ENCODE data around the gene PSMC3.
A peak's percentile ranks its signal among the peaks of the same experiment; 100 is the strongest.

The PSMC3 gene

DNA sequence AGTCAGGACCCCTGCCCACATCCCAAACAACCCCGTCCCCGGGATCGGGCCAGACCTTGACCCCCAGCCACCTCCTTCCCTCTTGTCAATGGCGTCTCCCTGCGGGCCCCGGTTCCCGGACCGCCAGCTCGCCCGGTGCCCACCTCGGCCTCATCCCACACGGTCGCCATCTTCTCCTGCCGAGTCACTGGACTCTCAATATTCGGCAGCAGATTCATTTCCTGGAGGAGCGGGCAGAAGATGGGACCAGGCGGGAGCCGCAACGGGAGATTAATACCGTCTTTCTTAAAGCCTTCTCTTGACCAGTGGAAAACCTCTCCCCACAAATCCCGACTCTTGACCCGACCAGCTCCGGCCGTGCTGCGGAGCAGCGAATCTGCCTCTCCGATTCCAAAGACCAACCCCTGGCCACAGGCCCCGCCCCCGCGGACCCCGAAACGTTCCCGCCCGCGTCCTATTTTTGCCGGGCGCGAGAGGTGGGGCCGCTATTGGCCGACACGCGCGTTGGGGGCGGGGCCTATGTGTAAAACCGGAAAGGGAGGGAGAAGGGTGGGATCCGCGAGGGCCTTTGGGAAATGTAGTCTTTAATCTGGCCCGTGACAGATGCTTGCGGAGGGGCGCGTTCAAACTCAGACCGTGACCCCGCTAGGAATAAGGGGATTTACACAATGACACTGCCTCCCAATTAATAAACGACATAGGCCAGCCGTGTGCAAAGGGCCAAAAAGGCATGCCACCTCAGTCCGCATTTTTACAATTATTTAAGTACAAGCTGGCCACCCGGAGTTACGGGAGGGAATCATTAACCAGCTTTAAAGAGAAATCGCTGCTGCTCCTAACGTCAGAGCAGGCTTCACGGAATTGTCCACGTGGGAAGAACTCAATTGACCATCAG lies at the start of gene PSMC3:
TSS of gene PSMC3 (minus strand) at position 378 of the 895 bp plus-strand sequence. CDS start at position 218, 160 bp downstream.
- peak; percentile 95 for DNase-seq

DNA sequence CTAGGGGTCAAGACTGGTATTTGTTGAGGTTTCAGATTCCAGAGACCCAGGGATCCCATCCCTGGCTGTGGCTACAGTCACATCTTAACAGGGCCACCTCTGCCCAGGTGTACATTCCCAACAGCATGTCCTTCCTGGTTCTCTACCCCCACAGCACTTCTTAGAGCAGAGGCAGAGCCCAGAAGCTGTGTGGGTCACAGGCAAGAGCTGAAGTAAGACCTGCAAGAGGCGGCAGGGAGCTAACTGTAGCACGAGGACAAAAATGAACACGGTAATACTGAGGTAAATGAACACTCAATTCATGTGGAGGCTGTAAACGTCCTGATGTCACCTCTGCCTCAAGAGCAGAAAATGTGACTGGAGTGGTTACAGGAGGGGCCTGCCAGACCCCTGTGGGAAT lies 44.4 kb upstream of the PSMC3 start:
- DNase-seq: no peak

DNA sequence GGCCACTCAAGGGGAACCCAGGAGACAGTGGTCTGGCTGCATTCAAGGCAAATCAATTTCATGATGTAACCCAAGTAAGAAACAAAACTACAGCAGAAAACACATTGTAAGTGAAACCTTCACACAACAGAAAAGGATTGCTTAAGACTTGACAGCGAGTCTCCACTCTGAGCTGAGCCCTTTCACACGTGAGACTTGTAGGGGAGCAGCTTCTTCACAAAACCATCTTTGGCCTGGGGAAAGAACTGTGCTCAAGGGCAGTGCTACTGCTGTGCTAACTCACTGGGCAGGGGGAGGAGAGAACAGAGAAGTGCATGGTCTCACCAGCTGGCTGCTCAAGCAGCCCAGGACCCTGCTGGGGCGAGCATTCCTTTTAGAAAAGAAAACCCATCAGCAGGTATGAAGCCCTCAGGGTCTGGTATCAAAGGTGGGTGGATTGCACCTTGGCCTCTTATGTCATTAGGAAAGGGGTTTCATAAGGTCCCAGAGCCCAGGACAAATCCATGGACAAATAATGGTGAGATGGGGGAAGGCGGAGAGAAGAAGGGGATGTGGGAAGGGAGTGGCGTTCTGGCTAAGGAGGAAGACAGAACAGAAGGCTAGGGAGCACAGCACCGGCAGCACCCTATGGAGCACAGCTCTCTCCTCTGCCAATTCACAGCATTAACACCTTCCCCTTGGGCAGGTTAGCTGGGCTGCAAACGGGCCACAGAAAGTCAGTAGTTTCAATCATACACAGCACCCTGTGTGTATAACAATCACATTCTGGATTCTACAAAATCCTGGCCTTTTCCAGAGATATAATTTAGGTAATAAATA lies 43.3 kb upstream of the PSMC3 start:
- DNase-seq: no peak

DNA sequence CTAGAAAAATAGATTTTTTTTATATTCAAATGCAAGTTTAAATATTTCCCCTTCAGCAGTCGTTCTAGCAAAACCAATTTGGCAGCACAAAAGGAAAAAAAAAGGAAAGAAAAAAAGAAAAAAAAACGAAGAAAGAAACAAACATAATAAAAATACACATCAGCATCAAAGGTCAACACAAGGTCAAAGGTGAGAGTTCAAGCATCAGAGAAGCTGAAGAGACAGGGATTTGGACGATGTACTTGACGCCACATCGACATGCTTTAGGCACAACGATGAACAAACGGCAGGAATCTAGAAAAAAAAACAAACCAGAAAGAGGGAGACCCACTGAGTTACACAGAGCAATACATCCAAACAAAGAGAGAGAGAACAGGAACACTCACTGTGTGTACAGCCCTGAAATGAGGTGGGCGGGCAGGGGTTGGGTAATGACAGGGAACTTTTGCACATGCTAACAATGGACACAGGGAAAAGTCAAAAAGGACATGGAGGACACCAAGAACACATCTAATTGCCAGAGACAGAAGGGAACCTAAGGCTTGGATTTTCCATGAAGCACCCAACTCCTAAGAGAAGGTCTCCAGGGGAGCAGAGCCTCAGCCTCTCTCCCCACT lies 42.5 kb upstream of the PSMC3 start:
- peak; percentile 19 for DNase-seq

DNA sequence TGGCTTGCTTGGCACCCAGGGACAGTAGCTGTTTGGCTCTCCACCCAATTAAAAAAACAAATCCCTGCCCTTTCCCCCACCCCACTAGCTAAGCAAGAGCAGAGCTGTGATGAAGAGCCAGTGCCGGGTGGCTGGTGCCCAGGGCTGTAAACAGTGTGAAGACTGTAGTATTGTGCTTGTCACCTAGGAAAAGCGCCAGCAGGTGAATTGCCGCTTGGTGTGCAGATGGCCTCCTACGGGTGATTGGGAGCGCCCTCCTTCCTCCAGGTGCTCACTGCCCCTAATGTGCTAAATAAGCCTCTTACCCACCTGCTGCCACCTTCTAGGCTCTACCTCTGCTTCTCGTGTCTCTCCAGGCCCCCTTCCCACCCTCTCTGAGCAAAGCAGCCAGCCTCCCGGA lies 41.1 kb upstream of the PSMC3 start:
- DNase-seq: peak; percentile 99

DNA sequence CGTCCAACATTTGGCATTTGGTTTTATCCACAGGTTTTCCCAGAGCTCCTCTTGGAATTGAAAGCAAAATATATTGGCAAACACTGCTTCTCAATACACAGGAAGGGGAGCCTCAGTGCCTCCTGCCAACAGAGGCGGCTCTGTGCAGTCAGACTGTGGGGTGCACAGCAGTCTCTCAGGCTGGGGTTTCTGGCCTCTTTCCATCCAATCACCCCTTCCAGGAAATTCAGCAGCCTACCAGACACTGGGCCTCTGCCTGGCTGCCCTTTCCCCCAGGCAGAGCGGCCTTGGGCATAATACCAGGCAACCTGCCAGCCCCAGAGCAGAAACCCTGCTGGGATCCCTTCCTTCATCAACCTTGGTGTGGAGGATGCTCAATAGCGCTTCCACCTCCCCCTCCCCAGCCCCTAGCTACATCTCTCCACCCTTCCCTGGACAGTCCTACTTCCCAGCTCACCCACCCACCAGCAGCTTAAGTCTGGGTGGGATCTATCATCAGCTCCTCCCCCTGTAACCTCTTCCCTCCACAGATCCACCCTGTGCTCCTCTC lies 40.5 kb upstream of the PSMC3 start:
- peak; percentile 91 for DNase-seq

DNA sequence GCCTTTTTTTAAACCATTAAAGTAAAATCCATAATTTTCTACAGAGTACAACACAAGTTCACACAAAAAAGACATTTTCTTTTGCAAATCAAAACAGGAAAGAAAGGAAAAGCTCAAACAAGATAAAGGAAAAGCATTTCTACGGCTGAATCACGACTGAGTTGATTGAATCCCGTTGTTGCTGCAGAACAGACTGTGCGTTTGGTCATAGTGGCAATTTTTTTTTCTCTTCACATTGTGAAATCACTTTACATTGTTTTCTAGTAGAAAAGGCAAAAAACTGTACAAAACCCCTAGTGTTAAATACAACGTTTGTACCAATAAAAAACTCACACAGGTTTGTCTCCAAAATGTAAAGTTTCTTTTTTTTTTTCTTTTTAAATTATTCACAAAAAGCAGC lies 40.0 kb upstream of the PSMC3 start:
- DNase-seq: peak; percentile 38

DNA sequence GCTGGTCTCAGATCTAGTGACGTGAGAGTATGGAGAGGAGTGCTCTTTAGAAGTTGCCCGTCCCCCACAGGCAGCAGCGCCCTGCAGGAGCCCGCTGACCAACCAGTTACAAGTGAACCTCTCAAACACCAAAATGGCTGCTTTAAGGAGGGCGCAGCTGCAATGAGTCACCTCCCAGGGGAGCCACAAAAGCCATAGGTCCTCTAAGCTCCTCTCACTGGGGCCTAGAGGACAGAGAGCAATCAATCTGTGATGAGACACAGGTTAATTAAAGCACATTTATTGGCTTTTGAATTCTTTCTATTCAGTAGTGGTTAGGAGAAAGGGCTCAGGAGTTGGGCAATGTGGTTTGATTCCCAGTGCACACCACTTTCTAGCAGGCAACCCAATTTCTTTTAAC lies 38.2 kb upstream of the PSMC3 start:
- DNase-seq: peak; percentile 68

DNA sequence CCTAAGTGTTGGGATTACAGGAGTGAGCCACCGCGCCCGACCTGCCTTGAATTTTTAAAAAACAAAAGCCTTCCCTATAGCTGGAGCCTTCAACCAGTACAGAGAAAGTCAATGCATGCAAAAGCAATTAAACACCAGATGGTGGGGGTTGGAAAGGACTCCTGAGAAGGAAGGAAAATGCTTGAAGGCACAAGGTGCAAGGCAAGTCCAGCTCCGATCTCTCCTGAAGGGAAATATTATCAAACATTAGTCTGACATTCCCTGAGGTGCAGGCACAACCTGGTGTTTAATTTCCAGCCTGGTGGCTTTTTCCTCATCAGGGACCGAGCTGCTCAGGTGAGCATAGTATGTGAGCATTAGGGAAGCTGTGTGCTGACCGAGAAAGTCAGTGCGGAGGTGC lies 35.6 kb upstream of the PSMC3 start:
- DNase-seq: peak; percentile 76

DNA sequence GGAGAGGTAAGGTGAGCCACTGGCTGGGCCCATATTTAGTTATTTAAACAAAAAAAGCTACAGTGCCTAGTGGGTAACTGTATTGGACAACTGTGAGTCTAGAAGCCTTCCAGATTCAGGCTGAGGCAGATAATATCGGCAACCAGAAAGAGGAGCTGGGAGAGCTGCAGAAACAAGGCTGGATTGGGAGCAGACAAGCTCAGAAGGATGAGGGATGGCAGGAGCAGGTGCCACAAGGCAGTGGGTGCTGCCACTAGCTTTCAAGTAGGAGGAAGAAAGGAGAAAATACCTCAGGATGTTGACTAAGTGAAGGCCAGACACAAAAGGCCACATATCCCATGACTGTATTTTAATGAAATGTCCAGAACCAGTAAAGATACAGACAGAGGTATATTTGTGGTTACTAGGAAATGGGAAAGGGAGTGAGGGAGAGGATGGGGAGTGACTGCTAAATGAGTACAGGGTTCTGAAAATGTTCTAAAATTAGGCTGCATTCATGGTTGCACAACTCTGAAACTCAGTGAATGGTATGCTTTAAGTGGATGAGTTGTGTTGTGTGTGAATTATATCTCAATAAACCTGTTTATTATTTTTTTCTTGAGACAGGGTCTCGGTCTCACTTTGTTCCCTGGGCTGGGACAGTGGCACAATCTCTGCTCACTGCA lies 34.5 kb upstream of the PSMC3 start:
- DNase-seq: no peak

DNA sequence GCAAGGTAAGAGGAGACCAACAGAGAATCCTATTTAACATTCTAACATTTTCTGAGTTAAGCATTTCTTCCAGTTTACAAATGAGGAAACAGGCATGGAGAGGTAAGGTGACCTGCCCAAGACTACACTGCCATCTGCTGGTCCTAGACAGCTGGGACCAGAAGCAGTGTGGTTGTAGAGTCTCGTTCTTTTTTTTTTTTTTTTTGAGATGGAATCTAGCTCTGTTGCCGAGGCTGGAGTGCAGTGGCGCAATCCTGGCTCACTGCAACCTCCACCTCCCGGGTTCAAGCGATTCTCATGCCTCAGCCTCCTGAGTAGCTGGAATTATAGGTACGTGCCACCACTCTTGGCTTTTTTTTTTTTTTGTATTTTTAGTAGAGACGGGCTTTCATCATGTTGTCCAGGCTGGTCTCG lies 28.0 kb upstream of the PSMC3 start:
- peak; percentile 87 for DNase-seq

DNA sequence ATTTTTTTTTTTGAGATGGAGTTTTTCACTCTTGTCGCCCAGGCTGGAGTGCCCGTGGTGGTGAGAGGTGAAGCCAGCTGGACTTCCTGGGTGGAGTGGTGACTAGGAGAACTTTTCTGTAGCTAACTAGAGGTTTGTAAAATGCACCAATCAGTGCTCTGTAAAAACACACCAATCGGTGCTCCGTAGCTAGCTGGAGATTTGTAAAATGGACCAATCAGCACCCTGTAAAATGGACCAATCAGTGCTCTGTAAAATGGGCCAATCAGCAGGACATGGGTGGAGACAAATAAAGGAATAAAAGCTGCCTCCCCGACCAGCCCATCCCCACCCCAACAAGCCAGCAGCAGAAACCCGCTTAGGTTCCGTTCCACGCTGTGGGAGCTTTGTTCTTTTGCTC lies 27.1 kb upstream of the PSMC3 start:
- DNase-seq: no peak

DNA sequence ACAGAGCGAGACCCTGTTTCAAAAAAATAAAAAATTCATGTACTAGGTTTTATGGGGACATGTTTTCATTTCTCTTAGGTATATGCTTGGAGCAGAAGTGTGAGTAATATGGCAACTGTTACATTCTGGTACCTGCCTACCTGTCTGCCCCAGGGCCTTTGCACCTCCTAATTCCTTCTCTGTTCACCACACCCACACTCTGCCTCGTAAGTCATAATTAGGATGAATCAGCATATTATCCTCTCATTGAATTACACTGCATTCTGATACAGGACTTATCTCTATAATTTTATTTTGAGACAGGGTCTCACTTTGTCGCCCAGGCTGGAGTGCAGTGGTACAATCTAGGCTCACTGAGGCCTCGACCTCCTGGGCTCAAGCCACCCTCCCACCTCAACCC lies 25.8 kb upstream of the PSMC3 start:
- DNase-seq: no peak

DNA sequence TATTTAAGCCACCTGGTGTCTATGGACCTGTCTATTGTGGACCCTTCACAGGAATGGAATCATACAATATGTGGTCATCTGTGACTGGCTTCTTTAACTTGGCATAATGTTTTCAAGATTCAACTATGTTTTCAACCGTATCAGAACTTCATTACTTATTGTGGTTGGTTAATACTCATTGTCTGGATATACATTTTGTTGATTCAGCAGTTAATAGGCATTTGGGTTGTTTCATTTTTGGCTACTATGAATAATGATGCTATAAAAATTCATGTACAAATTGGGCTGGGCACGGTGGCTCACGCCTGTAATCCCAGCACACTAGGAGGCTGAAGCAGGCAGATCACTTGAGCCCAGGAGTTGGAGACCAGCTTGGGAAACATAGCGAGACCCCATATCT lies 25.2 kb upstream of the PSMC3 start:
- no peak for DNase-seq

DNA sequence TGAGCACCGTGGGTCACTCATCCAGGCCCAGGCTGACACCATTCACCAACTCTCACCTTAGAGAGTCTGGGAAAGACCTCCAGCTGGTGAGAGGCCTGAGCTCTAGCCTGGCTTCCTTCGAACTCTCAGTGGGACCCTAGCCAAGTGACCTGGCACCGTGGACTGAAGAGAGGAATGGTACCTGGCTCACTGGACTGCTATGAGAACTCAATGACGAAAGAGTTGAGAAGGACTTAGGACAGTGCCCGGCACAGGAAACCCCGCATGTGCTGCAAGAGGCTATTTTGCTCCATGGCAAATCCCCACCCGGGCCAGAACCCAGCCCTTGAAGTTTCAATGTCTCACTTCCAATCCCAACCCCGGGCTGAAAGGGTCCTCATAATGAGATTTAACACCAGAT lies 23.3 kb upstream of the PSMC3 start:
- DNase-seq: no peak

DNA sequence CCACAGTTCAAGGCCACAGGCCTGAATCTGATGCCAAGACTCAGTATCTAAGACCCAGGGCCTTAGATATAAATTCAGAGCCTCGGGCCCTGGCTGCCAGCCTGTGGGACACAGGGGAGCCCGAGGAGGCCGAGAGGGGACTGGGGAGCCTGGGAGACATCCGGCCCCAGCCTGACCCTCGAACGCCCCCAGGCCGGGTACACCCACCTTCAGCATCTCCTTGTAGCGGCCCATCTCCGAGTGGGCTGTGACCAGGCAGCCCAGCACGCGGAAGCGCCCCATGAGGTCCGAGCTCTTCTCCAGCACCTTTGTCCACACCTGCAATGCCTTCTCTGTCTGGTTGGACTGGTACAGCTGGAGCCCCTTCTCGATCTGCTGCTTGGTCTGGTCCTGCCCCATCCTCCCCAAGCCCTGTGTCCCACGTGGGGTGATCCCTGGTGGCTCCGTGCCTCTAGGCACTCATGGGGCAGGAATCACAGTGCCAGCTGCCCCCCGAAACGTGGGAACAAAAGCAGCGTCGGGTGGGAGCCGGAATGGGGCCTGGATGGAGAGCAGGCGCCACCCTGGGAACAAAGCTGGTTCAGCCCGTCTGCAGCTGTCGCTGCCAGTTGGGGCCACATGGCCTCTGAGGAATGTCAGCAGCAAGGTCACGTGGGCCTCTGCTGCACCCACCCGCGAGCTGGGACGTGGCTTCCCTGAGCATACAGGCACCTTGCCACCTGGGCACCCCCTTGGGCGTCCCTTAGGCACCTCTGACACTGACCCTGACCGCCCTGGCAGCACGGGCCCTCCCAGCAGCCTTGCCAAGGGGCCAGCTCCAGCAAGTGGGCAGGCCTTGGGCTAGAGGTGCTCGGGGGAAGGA lies 22.6 kb upstream of the PSMC3 start, which contains the start of gene RAPSN:
TSS of gene RAPSN (minus strand) at position 571 of the 862 bp plus-strand sequence. CDS start at position 399, 172 bp downstream.
- DNase-seq: no peak

DNA sequence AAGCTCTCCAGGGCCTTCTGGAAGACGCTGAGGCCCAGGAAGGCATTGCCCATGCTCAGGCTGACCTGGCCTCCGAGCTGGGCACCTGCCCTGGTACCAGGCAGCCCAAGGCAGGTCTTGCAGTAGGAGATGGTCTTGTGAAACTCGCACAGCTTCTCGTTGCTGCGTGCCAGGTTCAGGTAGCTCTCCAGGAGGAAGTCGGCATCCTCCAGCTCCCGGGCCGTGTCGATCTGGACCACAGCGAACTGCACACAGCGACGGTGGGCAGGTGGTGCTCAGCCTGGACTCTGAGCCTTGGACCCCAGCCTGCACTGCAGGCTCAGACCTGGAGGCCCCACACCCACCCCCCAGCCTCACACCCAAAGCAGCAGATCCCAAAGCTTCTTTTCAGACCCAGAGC lies 21.7 kb upstream of the PSMC3 start:
- DNase-seq: no peak

DNA sequence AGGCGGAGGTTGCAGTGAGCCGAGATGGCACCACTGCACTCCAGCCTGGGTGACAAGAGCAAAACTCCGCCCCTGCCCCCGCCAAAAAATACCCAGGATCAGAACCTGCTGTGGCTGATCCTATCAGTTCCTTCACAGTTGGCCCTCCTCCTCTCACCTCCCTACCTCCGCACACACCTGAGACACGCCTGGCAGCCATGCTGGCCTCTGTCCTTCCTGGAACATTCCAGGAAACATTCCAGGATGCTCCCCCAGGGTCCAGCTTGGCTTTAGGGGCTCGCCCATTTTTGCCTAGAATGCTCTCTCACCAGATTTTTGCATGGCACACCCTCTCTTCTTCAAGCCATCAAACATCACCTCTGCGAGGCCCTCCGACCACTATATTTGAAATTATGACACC lies 20.6 kb upstream of the PSMC3 start:
- no peak for DNase-seq

DNA sequence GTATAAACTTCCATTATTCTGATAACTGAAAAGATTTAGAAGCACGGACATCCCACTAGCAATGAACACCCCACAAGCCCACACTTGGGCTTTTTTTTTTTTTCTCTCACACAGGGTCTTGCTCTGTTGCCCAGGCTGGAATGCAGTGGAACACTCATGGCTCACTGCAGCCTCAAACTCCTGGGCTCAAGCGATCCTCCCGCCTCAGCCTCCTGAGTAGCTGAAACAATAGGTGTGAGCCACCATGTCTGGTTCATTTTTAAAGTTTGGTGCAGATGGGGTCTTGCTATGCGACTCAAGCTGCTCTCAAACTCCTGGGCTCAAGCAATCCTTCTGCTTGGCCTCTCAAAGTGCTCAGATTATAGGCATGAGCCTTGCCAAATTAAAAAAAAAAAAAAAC lies 19.6 kb upstream of the PSMC3 start:
- no peak for DNase-seq

DNA sequence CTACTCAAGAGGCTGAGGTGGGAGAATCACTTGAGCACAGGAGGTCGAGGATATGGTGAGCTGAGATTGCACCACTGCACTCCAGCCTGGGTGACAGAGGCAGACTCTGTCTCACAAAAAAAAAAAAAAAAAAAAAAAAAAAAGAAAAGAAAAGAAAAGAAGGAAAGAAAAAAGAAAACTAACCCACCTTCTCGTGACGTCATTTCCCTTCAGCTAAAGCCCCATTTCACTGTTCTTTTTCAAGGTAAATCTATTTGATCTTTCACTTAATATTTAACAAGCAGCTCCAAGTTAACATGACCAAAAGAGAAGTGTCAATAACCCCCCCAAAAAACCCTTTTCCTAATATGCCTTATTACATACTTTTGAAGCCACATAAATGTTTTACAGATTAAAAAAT lies 17.6 kb upstream of the PSMC3 start:
- DNase-seq: no peak

DNA sequence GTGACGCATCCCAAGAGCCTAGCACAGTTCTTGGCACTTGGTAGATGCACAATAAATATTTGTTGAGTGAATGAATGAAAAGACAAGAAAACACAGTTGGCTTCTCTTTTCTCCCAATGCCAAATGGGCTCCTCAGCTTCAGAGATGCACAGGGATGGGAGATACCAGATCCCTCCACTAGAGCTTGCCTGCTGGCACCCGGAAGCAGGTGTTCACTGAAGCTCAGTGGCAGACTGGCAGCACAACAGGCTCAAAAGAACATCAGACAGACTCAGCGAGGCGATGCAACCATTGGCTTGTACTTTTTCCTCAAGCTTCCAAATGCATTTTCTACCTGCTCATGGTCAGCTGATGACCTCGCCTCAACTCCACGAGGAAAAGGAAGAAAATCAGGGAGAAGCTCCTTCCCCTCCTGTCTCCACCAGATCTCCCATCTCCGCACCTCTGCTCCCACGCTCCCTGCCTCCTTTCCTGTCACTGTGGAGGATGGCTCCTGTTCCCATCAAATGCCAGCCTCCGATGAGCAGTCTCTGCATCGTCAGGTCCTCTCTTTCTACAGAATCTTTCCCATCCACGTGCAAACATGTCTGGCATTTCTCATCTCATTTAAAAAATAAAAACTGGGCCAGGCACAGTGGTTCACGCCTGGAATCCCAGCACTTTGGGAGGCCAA lies 16.9 kb upstream of the PSMC3 start:
- DNase-seq: peak; percentile 79
